DMS114 treated with DMSO at 0.1 percent for 48 hours (cell line): ENCODE data around the gene DTWD2.
A peak's percentile ranks its signal among the peaks of the same experiment; 100 is the strongest.
"Not testable (repeated sequence)": the region's sequence is repeated elsewhere in the genome, so short reads cannot be mapped to it uniquely, and the experiment has no call there.

ENCODE experiments used
- DNase-seq: peaks from one replicate; lab custom pipeline; 2025; ENCODE audit not compliant: unreplicated experiment; lab: John Stamatoyannopoulos, UW

DTWD2 gene

GRCh38 chr5:118998861-118999260 lies 10.5 kb upstream of the DTWD2 start:
- not testable (repeated sequence) for DNase-seq

DNA sequence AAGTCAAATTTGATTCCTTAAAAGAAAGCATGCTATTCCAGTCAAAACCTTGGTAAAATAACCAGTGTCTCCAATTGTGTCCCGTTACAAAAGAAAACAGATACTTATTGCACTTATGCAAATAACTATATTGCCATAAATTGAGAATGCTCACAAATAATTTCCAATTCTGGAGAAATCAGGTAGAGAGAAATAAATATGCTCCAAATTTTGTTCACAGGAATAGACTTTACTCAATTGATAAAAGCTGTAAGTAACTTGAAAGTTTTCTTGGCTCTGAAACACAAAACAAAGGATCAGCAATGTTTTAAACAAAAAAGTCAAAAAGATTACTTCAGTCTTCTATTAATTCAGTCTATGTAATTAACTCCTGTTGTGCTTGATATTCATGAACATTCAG lies 7.8 kb upstream of the DTWD2 start:
- DNase-seq: no peak

GRCh38 chr5:118994595-118994994 lies 6.2 kb upstream of the DTWD2 start:
- no peak for DNase-seq

DNA sequence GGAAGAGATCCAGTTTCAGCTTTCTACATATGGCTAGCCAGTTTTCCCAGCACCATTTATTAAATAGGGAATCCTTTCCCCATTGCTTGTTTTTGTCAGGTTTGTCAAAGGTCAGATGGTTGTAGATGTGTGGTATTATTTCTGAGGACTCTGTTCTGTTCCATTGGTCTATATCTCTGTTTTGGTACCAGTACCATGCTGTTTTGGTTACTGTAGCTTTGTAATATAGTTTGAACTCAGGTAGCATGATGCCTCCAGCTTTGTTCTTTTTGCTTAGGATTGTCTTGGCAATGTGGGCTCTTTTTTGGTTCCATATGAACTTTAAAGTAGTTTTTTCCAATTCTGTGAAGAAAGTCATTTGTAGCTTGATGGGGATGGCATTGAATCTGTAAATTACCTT lies 4.8 kb upstream of the DTWD2 start:
- DNase-seq: not testable (repeated sequence)

DNA sequence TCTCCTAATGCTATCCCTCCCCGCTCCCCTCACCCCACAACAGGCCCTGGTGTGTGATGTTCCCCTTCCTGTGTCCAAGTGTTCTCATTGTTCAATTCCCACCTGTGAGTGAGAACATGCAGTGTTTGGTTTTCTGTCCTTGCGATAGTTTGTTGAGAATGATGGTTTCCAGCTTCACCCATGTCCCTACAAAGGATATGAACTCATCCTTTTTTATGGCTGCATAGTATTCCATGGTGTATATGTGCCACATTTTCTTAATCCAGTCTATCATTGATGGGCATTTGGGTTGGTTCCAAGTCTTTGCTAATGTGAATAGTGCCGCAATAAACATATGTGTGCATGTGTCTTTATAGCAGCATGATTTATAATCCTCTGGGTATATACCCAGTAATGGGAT lies 3.7 kb upstream of the DTWD2 start:
- not testable (repeated sequence) for DNase-seq

GRCh38 chr5:118990582-118990981 lies 2.2 kb upstream of the DTWD2 start:
- no peak for DNase-seq

GRCh38 chr5:118989816-118990215 lies 1.5 kb upstream of the DTWD2 start:
- no peak for DNase-seq

DNA sequence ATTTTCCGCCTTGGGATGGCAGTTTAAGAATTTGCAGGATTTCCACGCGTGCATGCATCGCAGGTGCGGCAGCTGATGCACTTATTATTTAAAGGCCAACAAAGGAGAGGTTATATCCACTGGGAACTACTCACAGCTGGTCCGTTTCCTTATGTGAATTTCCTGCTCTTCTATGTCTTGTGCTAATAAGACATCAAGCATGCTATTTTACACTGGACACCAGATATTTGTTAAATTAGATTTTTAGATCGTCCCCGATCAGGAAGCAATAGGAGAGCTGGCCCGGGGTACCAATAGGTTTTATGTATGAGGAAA lies 476 bp upstream of the DTWD2 start:
- DNase-seq: no peak

DNA sequence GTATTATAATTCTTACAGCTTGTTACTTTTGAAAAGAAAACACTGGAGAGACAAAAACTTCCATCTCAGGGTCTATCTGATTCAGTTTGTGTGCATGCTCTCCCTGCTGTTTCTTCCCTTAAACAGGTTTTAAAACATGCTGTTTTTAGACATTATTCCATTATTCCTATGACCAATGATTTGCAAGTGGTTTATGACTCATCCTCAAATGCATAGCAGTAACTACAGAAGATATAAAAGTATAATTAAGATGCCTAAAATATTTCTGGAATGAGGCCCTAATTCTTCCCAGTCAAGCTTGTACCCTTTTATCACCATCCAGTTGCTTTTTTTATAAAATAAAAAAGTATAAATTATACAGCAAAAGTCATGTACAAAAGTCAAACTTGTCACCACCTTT lies 3.7 kb downstream of the DTWD2 start:
- no peak for DNase-seq

- no peak for DNase-seq
Measured at GRCh38 chr5:118981783-118982182, 6.6 kb downstream of the DTWD2 start.

- no peak for DNase-seq
Measured at GRCh38 chr5:118980438-118980837, 7.9 kb downstream of the DTWD2 start.

DNA sequence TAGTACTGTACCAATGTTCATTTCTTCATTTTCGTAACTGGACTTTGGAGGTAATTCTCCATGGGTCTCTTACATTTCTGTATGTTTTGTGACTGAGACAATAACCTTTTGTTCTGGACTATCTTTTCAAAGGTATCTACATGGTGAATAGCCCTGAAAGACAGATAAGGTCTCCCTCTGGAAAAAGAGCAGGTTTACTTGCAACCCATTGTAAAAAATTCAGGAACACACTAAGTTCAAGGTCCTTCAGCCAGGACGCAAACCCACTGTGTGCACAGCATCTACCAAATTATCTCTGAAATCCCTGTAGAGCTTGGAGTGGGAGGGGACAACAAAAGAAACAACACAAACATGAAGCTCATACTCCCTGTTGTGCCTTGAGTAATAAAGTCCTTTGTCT lies 8.3 kb downstream of the DTWD2 start:
- no peak for DNase-seq

DNA sequence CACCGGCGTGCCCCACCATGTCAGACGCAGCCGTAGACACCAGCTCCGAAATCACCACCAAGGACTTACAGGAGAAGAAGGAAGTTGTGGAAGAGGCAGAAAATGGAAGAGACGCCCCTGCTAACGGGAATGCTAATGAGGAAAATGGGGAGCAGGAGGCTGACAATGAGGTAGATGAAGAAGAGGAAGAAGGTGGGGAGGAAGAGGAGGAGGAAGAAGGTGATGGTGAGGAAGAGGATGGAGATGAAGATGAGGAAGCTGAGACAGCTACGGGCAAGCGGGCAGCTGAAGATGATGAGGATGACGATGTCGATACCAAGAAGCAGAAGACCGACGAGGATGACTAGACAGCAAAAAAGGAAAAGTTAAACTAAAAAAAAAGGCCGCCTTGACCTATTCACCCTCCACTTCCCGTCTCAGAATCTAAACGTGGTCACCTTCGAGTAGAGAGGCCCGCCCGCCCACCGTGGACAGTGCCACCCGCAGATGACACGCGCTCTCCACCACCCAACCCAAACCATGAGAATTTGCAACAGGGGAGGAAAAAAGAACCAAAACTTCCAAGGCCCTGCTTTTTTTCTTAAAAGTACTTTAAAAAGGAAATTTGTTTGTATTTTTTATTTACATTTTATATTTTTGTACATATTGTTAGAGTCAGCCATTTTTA lies 14.4 kb downstream of the DTWD2 start:
- not testable (repeated sequence) for DNase-seq

DNA sequence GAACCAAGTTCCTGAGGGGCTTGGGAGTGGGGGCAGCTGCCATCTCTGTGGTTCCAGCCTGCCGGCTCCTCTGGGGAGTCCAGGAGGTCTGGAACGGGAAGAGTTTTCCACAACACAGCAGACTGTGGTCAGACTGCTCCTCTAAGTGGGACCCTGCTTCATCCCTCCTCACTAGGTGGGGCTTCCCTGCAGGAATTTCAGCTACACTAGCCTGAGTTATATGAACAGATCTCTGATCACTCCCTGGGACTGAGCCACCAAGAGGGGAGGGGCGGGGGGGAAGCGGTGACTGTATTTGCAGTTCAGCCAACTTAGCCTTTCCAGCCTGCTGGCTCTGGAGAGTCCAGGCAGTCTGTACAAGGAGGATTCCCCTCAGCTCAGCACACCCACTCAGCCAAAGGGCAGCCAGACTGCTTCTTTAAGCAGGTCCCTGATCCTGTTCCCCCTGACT lies 19.4 kb downstream of the DTWD2 start:
- no peak for DNase-seq

DNA sequence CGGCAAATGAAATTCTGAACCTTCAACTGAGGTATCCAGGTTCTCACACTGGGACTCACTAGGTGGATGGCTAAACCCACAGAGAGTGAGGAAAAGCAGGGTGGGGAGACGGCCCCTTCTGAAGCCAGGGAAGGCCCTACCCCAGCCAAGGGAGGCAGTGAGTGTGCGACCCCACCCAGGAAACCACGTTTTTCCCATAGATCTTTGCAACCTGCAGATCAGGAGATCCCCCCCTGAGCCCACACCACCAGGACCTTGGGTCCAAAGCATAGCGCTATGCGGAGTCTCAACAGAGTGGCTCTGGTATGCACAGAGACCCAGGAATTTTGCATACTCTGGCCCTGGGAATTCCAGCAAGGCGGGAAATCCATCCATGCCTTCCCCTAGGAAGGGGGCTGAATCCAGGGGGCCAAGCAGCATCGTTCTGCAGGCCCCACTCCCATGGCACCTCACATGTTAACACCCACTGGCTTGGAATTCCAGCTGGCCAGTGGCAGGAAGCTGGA lies 19.9 kb downstream of the DTWD2 start:
- no peak for DNase-seq

DNA sequence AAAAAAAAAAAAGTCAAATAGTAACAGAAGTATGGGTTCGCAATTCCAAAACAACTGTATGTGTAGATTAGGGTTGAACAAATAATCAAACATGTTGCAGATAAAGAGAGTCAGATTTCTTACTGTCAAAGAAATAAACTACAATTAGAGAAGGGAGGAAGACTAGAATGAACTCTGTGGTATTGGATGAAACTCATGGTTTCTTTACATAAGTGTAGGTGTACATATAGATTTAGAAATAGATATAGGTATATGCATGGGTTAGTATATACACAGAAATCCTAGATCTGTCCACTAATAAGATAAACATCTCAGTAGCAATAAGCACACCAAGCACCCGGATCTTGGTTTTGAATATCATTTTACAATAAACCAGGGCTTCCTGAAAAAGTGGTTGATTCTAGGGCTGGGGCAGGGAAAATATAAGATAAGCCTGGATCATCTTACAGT lies 21.3 kb downstream of the DTWD2 start:
- DNase-seq: no peak

GRCh38 chr5:118965890-118966289 lies 22.5 kb downstream of the DTWD2 start:
- no peak for DNase-seq

GRCh38 chr5:118964970-118965369 lies 23.4 kb downstream of the DTWD2 start:
- DNase-seq: not testable (repeated sequence)

DNA sequence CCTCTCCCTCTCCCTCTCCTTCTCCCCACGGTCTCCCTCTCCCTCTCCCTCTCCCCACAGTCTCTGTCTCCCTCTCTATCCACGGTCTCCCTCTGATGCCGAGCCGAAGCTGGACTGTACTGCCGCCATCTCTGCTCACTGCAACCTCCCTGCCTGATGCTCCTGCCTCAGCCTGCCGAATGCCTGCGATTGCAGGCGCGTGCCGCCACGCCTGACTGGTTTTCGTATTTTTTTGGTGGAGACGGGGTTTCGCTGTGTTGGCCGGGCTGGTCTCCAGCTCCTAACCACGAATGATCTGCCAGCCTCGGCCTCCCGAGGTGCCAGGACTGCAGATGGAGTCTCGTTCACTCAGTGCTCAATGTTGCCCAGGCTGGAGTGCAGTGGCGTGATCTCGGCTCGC lies 24.0 kb downstream of the DTWD2 start:
- DNase-seq: not testable (repeated sequence)

DNA sequence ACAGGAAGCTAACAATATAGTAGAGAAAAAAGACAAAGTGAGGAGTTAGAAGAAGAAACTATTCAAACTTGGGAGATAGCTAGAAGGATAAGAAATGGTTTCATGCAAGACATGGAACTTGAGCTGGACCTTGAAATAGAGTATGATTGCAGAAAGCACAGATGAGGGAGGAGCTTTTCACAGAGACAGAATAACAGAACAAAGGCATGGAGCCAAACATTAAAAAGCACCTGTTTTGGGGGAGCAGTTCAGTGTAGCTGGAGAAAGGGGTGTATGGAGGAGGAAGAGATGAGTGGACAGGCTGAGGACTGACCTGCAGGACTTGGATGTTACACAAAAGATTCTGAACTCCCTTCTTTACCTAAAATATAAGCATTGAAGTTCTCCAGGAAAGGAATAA lies 25.2 kb downstream of the DTWD2 start:
- no peak for DNase-seq

DNA sequence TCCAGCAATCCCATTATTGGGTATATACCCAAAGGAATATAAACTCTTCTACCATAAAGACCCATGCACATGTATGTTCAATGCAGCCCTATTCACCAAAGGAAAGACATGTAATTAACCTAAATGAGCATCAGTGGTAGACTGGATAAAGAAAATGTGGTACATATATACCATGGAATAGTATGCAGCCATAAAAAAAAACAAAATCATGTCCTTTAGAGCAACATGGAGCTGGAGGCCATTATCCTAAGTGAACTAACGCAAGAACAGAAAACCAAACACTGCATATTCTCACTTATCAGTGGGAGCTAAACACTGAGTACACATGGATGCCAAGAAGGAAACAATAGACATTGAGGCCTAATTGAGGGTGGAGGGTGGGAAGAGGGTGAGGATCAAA lies 27.8 kb downstream of the DTWD2 start:
- no peak for DNase-seq

GRCh38 chr5:118956727-118957126 lies 31.6 kb downstream of the DTWD2 start:
- DNase-seq: peak; percentile 34

DNA sequence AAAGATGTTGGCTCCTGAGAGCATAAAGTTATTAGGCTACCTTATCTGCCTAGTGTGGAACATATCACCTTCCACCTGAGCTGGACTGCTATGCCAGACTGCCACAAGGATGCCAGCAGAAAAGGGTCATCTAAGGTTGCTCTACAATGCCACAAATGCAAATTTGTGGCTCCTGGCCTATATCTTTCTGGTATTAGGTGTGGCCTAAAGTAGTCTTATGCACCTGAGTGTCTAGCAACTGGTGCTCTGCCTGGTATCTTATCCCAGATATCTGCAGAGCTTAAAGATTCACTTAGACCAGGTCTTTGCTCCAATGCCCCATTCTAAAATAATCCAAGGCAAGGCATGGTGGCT lies 34.7 kb downstream of the DTWD2 start:
- DNase-seq: no peak
